ENCODE results near the gene PCNX3. TPM values are rescaled to one million over a fixed set of nuclear protein-coding genes. Genes with fewer than 3 reads are reported as not detected.

PCNX3 gene
- total and polyA plus RNA-seq, 2 of the 13 experiments (the other 11 are each of a cell fraction or from before 2014, with no cell fraction given), result 16.2 to 23.0 TPM

GRCh38 chr11:65574109-65574810 lies 41.3 kb upstream of the PCNX3 start (continued):
- TF ChIP-seq PAXIP1 (CRISPR knock-in tag; conservative IDR thresholded peaks at IDR 0.05) (peak; percentile 24; the same call in 1 of the 2 replicates), FOSL1 (CRISPR knock-in tag; IDR thresholded peaks at IDR 0.05; ENCODE audit: borderline replicate concordance) (no peak), ATF7-NPFF (CRISPR knock-in tag; IDR thresholded peaks at IDR 0.05; ENCODE audit: low read depth) (peak; percentile 60; the same call in 1 of the 2 replicates), KLF6 (CRISPR knock-in tag; IDR thresholded peaks at IDR 0.05) (no peak), ZNF784 (CRISPR knock-in tag; IDR thresholded peaks at IDR 0.05; ENCODE audit: borderline replicate concordance) (no peak), MTERF4 (CRISPR knock-in tag; IDR thresholded peaks at IDR 0.05) (no peak), ZNF354B (CRISPR knock-in tag; IDR thresholded peaks at IDR 0.05) (no peak), RBAK (CRISPR knock-in tag; IDR thresholded peaks at IDR 0.05) (no peak), PREB (CRISPR knock-in tag; IDR thresholded peaks at IDR 0.05) (no peak), TAF1 (CRISPR knock-in tag; IDR thresholded peaks at IDR 0.05) (peak; percentile 24; the same call in 1 of the 2 replicates), SMARCC2 (IDR thresholded peaks at IDR 0.05) (no peak), TARDBP (CRISPR knock-in tag; IDR thresholded peaks at IDR 0.05) (no peak), SNRNP70 (IDR thresholded peaks at IDR 0.05; ENCODE audit: low read depth, low read length) (no peak), HNRNPLL (IDR thresholded peaks at IDR 0.05; ENCODE audit: low read depth, low read length, poor library complexity, severe bottlenecking) (no peak), ZNF841 (CRISPR knock-in tag; IDR thresholded peaks at IDR 0.05; ENCODE audit: borderline replicate concordance) (no peak), BRD4 (CRISPR knock-in tag; IDR thresholded peaks at IDR 0.05) (no peak)
- TF ChIP-seq, protein P1, sequence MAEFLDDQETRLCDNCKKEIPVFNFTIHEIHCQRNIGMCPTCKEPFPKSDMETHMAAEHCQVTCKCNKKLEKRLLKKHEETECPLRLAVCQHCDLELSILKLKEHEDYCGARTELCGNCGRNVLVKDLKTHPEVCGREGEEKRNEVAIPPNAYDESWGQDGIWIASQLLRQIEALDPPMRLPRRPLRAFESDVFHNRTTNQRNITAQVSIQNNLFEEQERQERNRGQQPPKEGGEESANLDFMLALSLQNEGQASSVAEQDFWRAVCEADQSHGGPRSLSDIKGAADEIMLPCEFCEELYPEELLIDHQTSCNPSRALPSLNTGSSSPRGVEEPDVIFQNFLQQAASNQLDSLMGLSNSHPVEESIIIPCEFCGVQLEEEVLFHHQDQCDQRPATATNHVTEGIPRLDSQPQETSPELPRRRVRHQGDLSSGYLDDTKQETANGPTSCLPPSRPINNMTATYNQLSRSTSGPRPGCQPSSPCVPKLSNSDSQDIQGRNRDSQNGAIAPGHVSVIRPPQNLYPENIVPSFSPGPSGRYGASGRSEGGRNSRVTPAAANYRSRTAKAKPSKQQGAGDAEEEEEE (CRISPR knock-in tag; IDR thresholded peaks at IDR 0.05; ENCODE audit: borderline replicate concordance), result no peak
- TF ChIP-seq, protein P2, sequence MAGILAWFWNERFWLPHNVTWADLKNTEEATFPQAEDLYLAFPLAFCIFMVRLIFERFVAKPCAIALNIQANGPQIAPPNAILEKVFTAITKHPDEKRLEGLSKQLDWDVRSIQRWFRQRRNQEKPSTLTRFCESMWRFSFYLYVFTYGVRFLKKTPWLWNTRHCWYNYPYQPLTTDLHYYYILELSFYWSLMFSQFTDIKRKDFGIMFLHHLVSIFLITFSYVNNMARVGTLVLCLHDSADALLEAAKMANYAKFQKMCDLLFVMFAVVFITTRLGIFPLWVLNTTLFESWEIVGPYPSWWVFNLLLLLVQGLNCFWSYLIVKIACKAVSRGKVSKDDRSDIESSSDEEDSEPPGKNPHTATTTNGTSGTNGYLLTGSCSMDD (CRISPR knock-in tag; IDR thresholded peaks at IDR 0.05), result no peak
- TF ChIP-seq, protein P3, sequence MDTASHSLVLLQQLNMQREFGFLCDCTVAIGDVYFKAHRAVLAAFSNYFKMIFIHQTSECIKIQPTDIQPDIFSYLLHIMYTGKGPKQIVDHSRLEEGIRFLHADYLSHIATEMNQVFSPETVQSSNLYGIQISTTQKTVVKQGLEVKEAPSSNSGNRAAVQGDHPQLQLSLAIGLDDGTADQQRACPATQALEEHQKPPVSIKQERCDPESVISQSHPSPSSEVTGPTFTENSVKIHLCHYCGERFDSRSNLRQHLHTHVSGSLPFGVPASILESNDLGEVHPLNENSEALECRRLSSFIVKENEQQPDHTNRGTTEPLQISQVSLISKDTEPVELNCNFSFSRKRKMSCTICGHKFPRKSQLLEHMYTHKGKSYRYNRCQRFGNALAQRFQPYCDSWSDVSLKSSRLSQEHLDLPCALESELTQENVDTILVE (CRISPR knock-in tag; IDR thresholded peaks at IDR 0.05), result peak; percentile 84; the same call in 1 of the 2 replicates
